Left renal pelvis (tissue), 4 donors: ENCODE data around the gene EML2. TPM values are rescaled to one million over a fixed set of nuclear protein-coding genes. Genes with fewer than 3 reads are reported as not detected.
"Not testable (repeated sequence)": the region's sequence is repeated elsewhere in the genome, so short reads cannot be mapped to it uniquely, and the experiment has no call there.

ENCODE experiments used
- DNase-seq, 4 donors: peaks; one replicate each; pipeline ENCODE4 v3.0.0-alpha.2; 2013; ENCODE audit warnings: low read depth in 4 of 4, low spot score in 3 of 4
- polyA plus RNA-seq, 4 donors: library from polyadenylated mRNA; unstranded; fragments of 120-200 nt; gene quantifications; one replicate each; pipeline ENCODE4 v1.2.1, GENCODE V29; 2013; ENCODE audit not compliant: insufficient read length in 4 of 4

Gene EML2, protein sequence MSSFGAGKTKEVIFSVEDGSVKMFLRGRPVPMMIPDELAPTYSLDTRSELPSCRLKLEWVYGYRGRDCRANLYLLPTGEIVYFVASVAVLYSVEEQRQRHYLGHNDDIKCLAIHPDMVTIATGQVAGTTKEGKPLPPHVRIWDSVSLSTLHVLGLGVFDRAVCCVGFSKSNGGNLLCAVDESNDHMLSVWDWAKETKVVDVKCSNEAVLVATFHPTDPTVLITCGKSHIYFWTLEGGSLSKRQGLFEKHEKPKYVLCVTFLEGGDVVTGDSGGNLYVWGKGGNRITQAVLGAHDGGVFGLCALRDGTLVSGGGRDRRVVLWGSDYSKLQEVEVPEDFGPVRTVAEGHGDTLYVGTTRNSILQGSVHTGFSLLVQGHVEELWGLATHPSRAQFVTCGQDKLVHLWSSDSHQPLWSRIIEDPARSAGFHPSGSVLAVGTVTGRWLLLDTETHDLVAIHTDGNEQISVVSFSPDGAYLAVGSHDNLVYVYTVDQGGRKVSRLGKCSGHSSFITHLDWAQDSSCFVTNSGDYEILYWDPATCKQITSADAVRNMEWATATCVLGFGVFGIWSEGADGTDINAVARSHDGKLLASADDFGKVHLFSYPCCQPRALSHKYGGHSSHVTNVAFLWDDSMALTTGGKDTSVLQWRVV
- 10 to 100 TPM; 13.8 to 29.3 (median 19.0) TPM for polyA plus RNA-seq

DNA sequence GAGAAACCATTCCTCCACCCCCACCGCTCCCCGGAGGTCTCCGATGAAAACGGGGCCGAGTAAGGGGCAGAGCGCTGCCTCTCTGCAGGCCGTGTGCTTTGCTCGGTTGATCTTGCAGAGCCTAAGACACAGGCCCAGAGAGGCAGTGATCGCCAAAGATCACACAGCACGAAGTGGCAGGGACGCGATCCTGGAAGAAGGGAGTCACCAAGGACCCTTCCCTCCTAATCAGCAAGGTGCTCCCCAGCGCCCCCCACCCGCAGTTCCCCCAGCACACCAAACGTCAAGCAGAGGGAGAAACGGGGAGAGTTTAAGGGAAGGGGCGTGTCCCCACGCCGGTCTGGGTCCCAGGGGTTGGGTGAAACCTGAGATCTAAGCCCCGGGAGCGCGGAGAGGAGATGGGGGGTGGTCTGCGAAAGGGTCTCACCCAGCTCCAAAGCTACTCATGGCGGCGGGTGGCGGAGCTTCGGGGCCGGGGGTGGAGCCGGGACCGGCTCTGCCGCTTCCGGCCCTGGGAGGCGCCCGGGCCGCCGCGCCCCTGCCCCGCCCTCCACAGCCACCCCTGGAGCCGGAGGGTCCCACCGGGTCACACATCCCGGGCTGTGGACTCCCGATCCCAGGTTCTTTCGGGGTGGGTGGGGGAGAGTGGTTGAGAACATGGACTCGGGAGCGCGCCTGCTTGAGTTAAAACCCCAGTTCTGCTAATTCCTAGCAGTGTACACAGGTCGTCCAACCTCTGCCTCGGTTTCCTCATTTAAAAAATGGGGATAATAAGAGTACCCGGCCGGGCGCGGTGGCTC is at the start of gene EML2:
Gene EML2 (minus strand): TSS at position 468 of the 800 bp plus-strand sequence. CDS start 21 bp downstream, at position 447.
- DNase-seq, result no peak

DNA sequence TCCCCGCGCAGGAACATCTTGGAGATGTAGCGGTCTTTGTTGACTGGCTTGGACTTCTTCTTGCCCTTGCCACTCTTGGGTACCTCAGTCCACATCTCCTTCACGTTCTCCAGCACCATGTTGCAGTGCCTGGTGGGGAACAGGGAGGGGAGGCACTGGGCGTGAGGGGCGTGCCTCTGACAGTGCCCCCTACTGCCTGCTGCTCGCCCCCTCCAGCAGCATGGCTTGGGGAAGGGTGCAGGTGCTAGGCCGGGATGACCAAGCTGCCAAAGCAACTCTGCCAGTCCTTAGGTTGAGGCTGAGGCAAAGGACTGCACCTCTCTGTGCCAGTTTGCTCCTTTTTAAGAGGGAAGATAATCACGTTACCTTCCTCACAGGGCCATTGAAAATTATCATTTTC is 48.4 kb upstream of the EML2 start:
- no peak for DNase-seq

DNA sequence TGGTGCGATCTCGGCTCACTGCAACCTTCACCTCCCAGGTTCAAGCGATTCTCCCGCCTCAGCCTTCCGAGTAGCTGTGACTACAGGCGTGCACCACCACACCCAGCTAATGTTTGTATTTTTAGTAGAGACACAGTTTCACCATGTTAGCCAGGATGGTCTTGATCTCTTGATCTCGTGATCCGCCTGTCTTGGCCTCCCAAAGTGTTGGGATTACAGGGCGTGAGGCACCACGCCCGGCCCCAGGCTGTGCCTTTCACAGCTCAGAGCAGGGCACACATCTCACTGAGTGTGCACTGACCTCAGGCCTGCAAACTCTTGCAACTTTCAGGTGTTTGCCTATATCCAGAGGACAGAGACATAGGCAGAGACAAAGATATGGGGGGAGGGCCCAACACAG is 45.8 kb upstream of the EML2 start:
- DNase-seq, result not testable (repeated sequence)

DNA sequence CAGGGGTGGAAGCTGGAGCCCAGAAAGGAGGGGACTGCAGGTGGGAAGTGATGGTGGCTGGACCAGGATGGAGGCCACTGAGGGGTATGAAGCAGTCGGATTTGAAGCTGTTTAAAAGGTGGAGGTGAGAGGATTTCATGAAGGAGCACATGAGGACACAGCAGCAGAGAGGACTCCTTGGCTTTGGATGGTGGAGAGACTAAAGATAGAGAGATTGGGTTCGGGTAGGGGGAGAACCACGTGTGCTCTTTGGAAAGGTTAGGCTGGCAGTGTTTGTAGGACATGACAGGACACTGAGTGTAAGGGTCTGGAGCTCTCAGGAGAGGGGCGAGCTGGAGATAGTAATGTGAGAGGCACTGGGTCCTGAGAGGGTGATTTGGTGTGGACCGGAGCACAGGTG is 43.7 kb upstream of the EML2 start:
- no peak for DNase-seq

DNA sequence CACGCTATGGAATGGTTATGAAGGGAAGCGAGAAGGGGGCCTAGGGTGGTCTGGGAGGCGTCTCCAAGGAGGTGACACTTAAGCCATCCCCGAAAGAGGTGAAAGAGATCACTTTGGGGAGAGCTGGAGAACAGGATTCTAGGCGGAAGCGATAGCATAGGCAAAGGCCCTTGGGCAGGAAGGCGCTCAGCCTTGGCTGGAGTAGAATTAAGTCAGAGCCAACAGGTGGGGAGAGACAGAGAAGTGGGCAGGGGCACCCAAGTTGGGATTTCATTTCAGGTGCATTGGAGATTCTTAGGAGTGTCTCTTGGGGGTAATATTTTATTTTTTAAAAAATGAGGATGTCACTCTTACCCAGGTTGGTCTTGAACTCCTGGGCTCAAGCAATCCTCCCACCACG is 42.9 kb upstream of the EML2 start:
- no peak for DNase-seq

DNA sequence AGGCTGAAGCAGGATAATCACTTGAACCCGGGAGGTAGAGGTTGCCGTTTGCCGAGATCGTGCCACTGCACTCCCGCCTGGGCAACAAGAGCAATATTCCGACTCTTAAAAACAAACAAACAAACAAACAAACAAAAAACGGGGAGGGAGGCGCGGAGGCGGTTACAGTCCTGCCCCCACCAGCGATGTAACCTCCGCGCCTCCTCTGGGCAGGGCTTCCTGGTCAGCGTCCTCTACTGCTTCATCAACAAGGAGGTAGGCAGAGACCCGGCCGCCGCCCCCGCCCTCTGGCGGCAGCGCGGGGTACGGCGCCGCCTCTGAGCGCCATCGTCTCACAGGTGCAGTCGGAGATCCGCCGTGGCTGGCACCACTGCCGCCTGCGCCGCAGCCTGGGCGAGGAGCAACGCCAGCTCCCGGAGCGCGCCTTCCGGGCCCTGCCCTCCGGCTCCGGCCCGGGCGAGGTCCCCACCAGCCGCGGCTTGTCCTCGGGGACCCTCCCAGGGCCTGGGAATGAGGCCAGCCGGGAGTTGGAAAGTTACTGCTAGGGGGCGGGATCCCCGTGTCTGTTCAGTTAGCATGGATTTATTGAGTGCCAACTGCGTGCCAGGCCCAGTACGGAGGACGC is 42.3 kb upstream of the EML2 start:
- DNase-seq, result peak in 1 of 4 donors; percentile 50

DNA sequence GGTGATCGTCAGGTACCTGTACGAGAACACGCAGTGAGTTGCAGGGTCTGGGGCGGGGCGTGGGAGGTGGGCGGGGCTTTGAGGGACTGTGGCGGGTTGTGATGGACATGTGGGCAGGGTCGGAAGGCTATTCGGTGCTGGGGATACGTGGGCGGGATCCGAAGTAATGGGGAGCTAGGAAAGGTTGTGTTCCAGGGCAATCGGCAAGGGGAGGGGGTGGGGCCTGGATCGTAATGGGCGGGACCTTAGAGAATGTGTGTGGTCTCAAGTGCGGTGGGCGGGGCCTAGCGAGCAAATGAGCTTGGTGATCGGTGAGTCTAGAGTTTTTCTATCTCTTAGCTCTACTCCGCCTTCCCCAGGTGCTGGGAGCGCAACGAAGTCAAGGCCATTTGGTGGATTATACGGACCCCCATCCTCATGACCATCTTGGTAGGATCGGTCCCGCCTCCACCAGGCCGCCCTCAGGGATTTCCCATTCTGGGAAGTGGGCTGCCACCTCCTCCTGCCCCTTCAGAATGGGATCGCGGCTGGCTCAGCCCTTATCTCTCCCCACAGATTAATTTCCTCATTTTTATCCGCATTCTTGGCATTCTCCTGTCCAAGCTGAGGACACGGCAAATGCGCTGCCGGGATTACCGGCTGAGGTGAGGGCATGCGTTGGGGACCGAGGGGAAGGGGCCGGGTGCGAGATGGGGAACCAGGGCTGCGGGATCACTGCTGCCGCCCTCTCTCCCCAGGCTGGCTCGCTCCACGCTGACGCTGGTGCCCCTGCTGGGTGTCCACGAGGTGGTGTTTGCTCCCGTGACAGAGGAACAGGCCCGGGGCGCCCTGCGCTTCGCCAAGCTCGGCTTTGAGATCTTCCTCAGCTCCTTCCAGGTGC is 38.4 kb upstream of the EML2 start:
- DNase-seq, result peak in 2 of 4 donors; percentile 60 to 69

DNA sequence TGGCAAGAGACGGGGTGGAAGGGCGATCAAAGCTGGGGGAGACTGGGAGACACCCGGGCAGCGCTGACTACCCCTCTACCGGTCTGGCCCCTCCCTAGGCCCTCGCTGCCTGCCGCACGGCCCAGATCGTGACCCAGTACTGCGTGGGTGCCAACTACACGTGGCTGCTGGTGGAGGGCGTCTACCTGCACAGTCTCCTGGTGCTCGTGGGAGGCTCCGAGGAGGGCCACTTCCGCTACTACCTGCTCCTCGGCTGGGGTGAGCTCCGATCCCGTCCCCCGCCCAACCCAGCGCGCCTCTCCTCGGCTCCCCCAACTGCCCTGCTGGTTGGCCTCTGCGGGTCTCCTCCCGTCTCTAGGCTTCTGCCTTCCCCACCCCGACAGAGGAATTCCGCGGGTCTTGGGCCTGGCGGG is 37.7 kb upstream of the EML2 start:
- DNase-seq, result no peak

DNA sequence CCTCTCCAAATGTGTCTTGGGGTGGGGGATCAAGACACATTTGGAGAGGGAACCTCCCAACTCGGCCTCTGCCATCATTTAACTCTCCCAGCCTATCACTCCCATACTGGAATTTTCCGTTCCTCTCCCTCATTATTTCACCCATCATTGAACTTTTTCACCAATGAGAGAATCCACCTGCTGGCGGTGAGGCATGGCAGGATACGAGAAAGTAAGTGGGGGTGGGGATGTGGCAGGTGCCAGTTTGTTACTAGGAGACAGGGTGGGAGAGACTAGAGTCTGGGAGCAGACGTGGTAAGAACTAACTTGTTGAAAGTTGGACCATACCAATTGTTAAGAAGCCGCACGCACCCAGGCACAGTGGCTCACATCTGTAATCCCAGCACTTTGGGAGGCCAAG is 35.7 kb upstream of the EML2 start:
- DNase-seq, result no peak

DNA sequence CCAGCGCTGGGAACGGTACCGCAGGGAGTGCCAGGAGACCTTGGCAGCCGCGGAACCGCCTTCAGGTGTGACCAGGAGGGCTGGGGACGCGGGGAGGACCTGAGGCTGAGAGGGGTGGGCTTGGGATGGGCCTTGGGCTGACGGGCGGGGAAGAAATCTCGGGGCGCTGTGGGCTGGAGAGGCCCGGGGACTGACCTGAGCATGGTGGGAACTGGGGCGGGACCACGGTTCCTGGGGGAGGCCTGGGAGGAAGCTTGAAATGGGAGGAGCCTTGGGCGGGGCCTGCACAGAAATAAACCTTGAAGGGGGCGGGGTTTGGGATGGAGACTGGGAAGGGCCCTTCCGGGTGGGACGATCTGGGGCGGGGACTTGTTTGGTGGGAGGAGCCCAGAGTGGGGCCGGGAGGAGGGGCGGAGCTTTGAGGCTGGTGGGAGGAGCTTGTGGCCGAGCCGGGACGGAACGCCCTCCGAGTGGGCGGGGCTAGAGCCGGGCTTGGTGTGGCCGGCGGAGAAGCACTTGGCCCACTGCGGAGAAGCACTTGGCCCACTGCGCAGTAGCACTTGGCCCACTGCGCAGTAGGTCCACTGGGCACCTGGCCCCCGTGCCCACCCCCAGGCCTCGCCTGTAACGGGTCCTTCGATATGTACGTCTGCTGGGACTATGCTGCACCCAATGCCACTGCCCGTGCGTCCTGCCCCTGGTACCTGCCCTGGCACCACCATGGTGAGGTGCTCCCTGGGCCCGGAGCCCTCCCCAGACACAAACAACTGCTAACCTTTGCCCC is 31.7 kb upstream of the EML2 start:
- no peak for DNase-seq

DNA sequence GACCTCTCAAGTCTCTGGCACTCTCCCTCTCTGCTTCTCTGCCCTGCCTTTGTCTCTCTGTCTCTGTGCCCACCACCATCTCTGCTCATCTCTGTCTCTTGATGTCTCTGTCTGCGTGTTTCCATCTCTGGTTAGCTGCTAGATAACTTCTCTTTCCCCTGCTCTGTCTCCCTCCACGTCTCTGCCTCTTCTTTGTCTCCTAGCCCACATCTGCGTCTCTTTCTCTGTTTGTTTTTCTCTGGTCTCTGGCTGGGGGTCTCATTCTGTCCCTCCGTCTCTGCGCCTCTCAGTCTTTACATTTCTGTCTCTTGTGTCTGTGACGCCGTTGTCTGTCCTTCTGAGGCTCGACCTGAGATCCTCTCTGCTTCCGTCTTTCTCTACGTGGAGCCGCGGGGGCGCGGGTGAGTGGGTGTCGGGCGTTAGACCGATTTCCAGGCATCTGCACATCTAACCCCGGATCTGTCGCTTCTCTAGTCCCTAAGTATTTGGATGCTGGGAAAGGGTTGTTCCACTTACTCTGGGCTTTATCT is 29.2 kb upstream of the EML2 start:
- DNase-seq, result no peak

DNA sequence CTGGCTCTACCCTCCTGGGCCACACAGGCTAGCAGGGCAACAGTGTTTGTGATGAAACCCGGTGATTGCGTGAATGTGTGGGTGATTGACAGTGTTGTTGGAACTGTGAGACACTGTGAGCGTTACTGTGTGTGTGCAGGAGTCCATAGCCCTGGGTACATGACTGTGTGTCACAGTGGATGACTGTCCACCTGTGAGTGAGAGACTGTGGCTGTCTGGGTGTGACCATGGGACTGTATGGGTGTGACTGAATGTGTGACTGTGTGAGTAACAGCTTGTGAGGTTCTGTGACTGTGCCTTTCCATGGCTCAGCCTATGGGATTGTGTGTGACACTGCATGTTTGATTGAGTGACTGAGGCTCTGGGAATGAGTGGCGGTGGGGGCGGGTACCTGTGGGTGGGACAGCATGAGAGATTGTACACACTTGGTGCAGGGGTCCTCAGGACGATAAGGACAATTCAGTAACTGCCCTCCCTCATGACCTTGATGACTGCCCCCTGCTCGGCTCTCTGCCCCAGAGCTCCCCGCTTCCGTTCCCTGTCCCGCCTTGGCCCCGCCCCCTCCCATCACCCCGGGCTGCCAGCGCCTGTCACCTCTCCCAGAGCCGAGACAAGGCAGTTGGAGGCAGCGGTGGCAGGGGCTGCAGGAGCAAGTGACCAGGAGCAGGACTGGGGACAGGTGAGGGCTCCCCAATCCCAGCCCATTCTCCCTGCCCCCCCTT is 28.6 kb upstream of the EML2 start, which contains the start of gene GIPR:
Gene GIPR (plus strand): TSS at position 602 of the 722 bp plus-strand sequence. CDS start 1,300 bp downstream, outside the sequence.
- DNase-seq, result no peak

DNA sequence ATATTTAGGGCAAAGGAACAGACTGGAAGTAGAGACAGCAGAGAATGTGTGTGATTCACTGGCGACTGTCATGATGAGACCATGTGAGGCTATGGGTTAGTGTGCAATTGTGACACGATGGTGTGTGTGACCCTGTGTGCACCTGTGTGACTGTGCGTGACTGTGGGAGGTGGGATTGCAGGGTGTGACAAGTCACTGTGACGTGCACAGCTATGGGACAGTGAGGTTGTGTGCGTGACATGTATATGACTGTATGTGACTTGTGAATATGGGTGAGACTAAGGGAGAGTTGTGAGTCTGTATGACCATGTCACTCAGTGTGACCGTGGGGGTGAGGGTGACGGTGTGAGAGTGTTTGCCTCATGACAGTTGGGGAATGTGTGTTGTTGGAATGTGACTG is 25.4 kb upstream of the EML2 start:
- DNase-seq, result no peak

DNA sequence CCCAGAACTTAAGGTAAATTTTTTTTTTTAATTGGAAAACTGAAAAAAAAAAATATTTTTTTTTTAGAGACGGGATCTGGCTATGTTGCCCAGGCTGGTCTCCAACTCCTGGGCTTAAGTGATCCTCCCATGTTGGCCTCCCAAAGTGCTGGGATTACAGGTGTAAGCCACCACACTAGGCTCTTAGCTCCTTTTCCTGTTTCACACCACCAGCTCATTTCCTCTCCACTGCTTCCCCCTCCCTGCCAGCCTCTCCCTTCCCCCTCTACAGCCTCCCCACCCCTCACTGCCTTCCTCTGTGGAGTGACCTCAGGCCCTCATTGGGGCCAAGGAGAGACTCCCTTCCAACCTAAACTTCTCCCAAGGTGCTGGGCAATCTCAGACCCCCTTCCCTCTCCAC is 24.6 kb upstream of the EML2 start:
- no peak for DNase-seq

DNA sequence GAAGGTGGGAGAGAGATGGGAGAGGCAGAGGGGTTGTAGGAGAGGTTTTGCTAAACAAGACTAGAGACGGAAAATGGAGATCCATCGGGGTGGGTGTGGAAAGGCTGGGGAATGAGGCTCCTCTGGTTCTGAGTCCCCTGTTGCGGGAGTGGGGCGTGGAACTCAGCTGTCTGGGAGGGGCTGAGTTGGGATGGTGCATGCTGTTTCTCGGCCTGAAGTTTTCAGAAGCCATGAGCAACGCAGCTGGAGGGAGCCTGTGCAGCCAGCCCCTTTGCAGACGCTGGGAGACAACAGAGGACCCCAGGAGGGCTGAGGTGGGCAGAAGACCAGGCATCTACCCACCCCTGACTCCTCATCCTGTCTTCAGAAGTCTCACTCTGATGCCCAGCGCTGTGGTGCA is 21.4 kb upstream of the EML2 start:
- no peak for DNase-seq

DNA sequence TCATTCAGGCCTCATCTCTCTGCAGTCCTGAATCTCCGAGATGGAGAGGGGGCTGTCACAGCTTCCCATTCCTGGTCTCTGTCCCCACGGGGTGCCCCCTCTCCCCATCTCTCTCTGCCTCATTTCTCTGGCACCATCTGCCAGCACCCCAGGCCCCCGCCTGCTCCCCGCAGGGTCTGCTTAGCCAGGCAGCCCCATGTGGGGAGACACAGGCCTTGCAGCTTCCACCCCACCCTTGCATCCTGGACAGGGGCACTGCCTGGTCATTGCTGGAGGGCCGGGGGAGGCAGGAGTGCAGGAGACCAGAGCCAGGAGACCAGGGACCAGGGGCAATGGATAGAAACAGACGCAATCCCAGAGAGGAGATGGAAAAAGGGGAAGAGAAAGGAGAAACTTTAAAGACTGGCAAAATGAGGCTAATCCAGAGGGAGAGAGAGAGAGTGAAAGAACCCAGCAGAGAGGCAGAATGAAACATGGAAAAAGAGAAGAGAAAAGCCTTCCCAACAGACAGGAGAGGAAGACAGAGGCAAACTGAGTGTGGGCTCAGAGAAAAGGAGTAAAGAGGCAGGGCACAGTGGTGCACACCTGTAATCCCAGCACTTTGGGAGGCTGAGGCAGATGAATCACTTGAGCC is 20.0 kb upstream of the EML2 start:
- no peak for DNase-seq

DNA sequence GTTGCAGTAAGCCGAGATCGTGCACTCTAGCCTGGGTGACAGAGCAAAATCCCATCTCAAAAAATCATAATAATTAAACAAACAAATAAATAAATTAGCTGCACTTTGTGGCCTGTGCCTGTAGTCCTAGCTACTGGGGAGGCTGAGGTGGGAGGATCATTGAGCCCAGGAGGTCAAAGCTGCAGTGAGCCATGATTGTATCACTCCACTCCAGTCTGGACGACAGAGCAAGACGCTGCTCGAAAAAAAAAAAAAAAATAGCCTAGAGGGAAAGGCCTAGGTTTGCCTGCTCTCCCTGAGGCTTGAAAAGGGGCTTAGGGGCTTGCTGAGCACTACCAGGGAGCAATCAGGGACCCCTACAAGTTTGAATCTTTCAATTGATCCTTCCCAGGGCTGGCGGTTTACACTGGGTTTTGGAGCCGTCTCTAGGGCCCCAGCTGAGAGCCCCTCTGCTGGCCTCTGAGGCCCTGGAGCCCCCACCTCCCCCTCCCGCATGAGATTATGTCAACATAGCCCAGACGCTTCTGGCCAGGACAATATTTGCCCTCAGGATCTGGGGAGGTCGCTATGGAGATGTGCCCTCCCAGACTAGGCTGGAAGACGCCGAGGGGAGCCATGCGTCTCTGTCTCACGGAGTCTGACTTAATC is 18.4 kb upstream of the EML2 start:
- DNase-seq, result no peak
